ENCODE data around the gene KSR1.
"Not testable (repeated sequence)": the region's sequence is repeated elsewhere in the genome, so short reads cannot be mapped to it uniquely, and the experiment has no call there.

The KSR1 gene

GRCh38 chr17:27459433-27459832, 3.2 kb downstream of the KSR1 start:
- Histone ChIP-seq H3K36me3 (ENCODE audit: control insufficient read depth, insufficient read depth, low read length) (no peaks in the 10 kb centered on the region), H3K27me3 (ENCODE audit: control insufficient read depth, insufficient read depth, low read length) (no peaks in the 10 kb centered on the region), H3K9ac (ENCODE audit: low read length) (no peak overlapping the region), H3K4me3 (ENCODE audit: low read length) (no peak overlapping the region), H3K27ac (ENCODE audit: low read depth, low read length) (no peak overlapping the region), H3K4me1 (ENCODE audit: control insufficient read depth, insufficient read depth, low read length) (peaks cover 12% of the 10 kb centered on the region)

GRCh38 chr17:27460196-27460725, 4.0 kb downstream of the KSR1 start:
- H3K36me3 ChIP-seq (ENCODE audit: control insufficient read depth, insufficient read depth, low read length), result no peaks in the 10 kb centered on the region
- H3K9ac ChIP-seq (ENCODE audit: low read length), result no peak overlapping the region
- no peak overlapping the region for H3K27ac ChIP-seq (ENCODE audit: low read depth, low read length)
- H3K4me3 ChIP-seq (ENCODE audit: low read length), result no peak overlapping the region
- H3K4me1 ChIP-seq (ENCODE audit: control insufficient read depth, insufficient read depth, low read length), result peaks cover 12% of the 10 kb centered on the region
- no peaks in the 10 kb centered on the region for H3K27me3 ChIP-seq (ENCODE audit: control insufficient read depth, insufficient read depth, low read length)

- Histone ChIP-seq H3K36me3 (ENCODE audit: control insufficient read depth, insufficient read depth, low read length) (no peaks in the 10 kb centered on the region), H3K4me1 (ENCODE audit: control insufficient read depth, insufficient read depth, low read length) (peaks cover 12% of the 10 kb centered on the region), H3K27ac (ENCODE audit: low read depth, low read length) (no peak overlapping the region), H3K4me3 (ENCODE audit: low read length) (no peak overlapping the region), H3K9ac (ENCODE audit: low read length) (no peak overlapping the region), H3K27me3 (ENCODE audit: control insufficient read depth, insufficient read depth, low read length) (no peaks in the 10 kb centered on the region)
Observed at GRCh38 chr17:27461192-27461859, 5.1 kb downstream of the KSR1 start.

- Histone ChIP-seq H3K36me3 (ENCODE audit: control insufficient read depth, insufficient read depth, low read length) (no peaks in the 10 kb centered on the region), H3K27me3 (ENCODE audit: control insufficient read depth, insufficient read depth, low read length) (no peaks in the 10 kb centered on the region), H3K27ac (ENCODE audit: low read depth, low read length) (no peak overlapping the region), H3K9ac (ENCODE audit: low read length) (no peak overlapping the region), H3K4me3 (ENCODE audit: low read length) (no peak overlapping the region), H3K4me1 (ENCODE audit: control insufficient read depth, insufficient read depth, low read length) (peaks cover 12% of the 10 kb centered on the region)
Observed at GRCh38 chr17:27462149-27462548, 5.9 kb downstream of the KSR1 start.

GRCh38 chr17:27462714-27463113, 6.5 kb downstream of the KSR1 start:
- peaks cover 9% of the 10 kb centered on the region for H3K4me1 ChIP-seq (ENCODE audit: control insufficient read depth, insufficient read depth, low read length)

GRCh38 chr17:27463235-27463677, 7.0 kb downstream of the KSR1 start:
- H3K4me3 ChIP-seq (ENCODE audit: low read length), result no peak overlapping the region
- no peaks in the 10 kb centered on the region for H3K36me3 ChIP-seq (ENCODE audit: control insufficient read depth, insufficient read depth, low read length)
- H3K27me3 ChIP-seq (ENCODE audit: control insufficient read depth, insufficient read depth, low read length), result no peaks in the 10 kb centered on the region
- no peak overlapping the region for H3K9ac ChIP-seq (ENCODE audit: low read length)
- H3K4me1 ChIP-seq (ENCODE audit: control insufficient read depth, insufficient read depth, low read length), result peaks cover 4% of the 10 kb centered on the region
- H3K27ac ChIP-seq (ENCODE audit: low read depth, low read length), result no peak overlapping the region

More at GRCh38 chr17:27462714-27463113, 6.5 kb downstream of the KSR1 start:
- Histone ChIP-seq H3K27me3 (ENCODE audit: control insufficient read depth, insufficient read depth, low read length) (no peaks in the 10 kb centered on the region), H3K9ac (ENCODE audit: low read length) (no peak overlapping the region), H3K4me3 (ENCODE audit: low read length) (no peak overlapping the region), H3K27ac (ENCODE audit: low read depth, low read length) (no peak overlapping the region), H3K36me3 (ENCODE audit: control insufficient read depth, insufficient read depth, low read length) (no peaks in the 10 kb centered on the region)

GRCh38 chr17:27464019-27464418, 7.8 kb downstream of the KSR1 start:
- H3K9ac ChIP-seq (ENCODE audit: low read length); H3K4me3 ChIP-seq (ENCODE audit: low read length); H3K27ac ChIP-seq (ENCODE audit: low read depth, low read length); H3K36me3 ChIP-seq (ENCODE audit: control insufficient read depth, insufficient read depth, low read length); H3K27me3 ChIP-seq (ENCODE audit: control insufficient read depth, insufficient read depth, low read length); H3K4me1 ChIP-seq (ENCODE audit: control insufficient read depth, insufficient read depth, low read length): not testable (repeated sequence)

GRCh38 chr17:27464431-27464830, 8.2 kb downstream of the KSR1 start:
- Histone ChIP-seq H3K4me3 (ENCODE audit: low read length) (no peak overlapping the region), H3K27me3 (ENCODE audit: control insufficient read depth, insufficient read depth, low read length) (no peaks in the 10 kb centered on the region), H3K27ac (ENCODE audit: low read depth, low read length) (no peak overlapping the region), H3K36me3 (ENCODE audit: control insufficient read depth, insufficient read depth, low read length) (no peaks in the 10 kb centered on the region), H3K4me1 (ENCODE audit: control insufficient read depth, insufficient read depth, low read length) (no peaks in the 10 kb centered on the region), H3K9ac (ENCODE audit: low read length) (no peak overlapping the region)

- not testable (repeated sequence) for H3K9ac ChIP-seq (ENCODE audit: low read length); H3K27ac ChIP-seq (ENCODE audit: low read depth, low read length); H3K36me3 ChIP-seq (ENCODE audit: control insufficient read depth, insufficient read depth, low read length); H3K4me1 ChIP-seq (ENCODE audit: control insufficient read depth, insufficient read depth, low read length); H3K27me3 ChIP-seq (ENCODE audit: control insufficient read depth, insufficient read depth, low read length); H3K4me3 ChIP-seq (ENCODE audit: low read length)
Observed at GRCh38 chr17:27465875-27466274, 9.6 kb downstream of the KSR1 start.

GRCh38 chr17:27466376-27466742, 10.1 kb downstream of the KSR1 start:
- H3K27me3 ChIP-seq (ENCODE audit: control insufficient read depth, insufficient read depth, low read length), result no peaks in the 10 kb centered on the region
- H3K4me1 ChIP-seq (ENCODE audit: control insufficient read depth, insufficient read depth, low read length), result no peaks in the 10 kb centered on the region
- H3K4me3 ChIP-seq (ENCODE audit: low read length), result no peak overlapping the region
- H3K9ac ChIP-seq (ENCODE audit: low read length), result no peak overlapping the region
- no peak overlapping the region for H3K27ac ChIP-seq (ENCODE audit: low read depth, low read length)
- no peaks in the 10 kb centered on the region for H3K36me3 ChIP-seq (ENCODE audit: control insufficient read depth, insufficient read depth, low read length)

GRCh38 chr17:27466743-27467375, 10.6 kb downstream of the KSR1 start:
- no peak overlapping the region for H3K4me3 ChIP-seq (ENCODE audit: low read length)
- no peaks in the 10 kb centered on the region for H3K27me3 ChIP-seq (ENCODE audit: control insufficient read depth, insufficient read depth, low read length)
- H3K36me3 ChIP-seq (ENCODE audit: control insufficient read depth, insufficient read depth, low read length), result no peaks in the 10 kb centered on the region
- no peak overlapping the region for H3K9ac ChIP-seq (ENCODE audit: low read length)
- H3K4me1 ChIP-seq (ENCODE audit: control insufficient read depth, insufficient read depth, low read length), result no peaks in the 10 kb centered on the region
- H3K27ac ChIP-seq (ENCODE audit: low read depth, low read length), result no peak overlapping the region

GRCh38 chr17:27469256-27469655, 13.0 kb downstream of the KSR1 start:
- no peaks in the 10 kb centered on the region for H3K27me3 ChIP-seq (ENCODE audit: control insufficient read depth, insufficient read depth, low read length)
- no peak overlapping the region for H3K9ac ChIP-seq (ENCODE audit: low read length)

More at GRCh38 chr17:27469256-27469655, 13.0 kb downstream of the KSR1 start:
- H3K36me3 ChIP-seq (ENCODE audit: control insufficient read depth, insufficient read depth, low read length), result no peaks in the 10 kb centered on the region
- H3K4me3 ChIP-seq (ENCODE audit: low read length), result no peak overlapping the region
- H3K27ac ChIP-seq (ENCODE audit: low read depth, low read length), result no peak overlapping the region
- H3K4me1 ChIP-seq (ENCODE audit: control insufficient read depth, insufficient read depth, low read length), result peaks cover 4% of the 10 kb centered on the region
